Kidney (tissue), 14 donors: ENCODE results near the gene SESN3. TPM values are rescaled to one million over a fixed set of nuclear protein-coding genes. Genes with fewer than 3 reads are reported as not detected.

ENCODE experiments used
- DNase-seq, 5 donors: peaks; one replicate each; pipeline ENCODE4 v3.0.0-alpha.2; 2013 to 2020
- FAIRE-seq: peaks from 2 replicates; lab custom pipeline; 2012; peaks lifted over from hg19 to GRCh38; lab: Jason Lieb, UNC
- H3K27ac ChIP-seq, 2 donors: one replicate each; pipeline ENCODE4 v1.7.0; 2013; ENCODE audit warnings: low read depth in 2 of 2, low read length in 2 of 2, inconsistent platforms in 1 of 2
- H3K27me3 ChIP-seq: one replicate; pipeline ENCODE4 v1.7.1; 2013; ENCODE audit warnings: low read length, inconsistent platforms; ENCODE audit not compliant: control insufficient read depth, insufficient read depth
- H3K36me3 ChIP-seq, 3 donors: one replicate each; pipeline versions ENCODE4 v1.7.0 to v1.7.1; 2013; ENCODE audit warnings: low read length in 3 of 3, control low read depth in 1 of 3, inconsistent platforms in 1 of 3; ENCODE audit not compliant: insufficient read depth in 3 of 3, control insufficient read depth in 2 of 3
- H3K4me1 ChIP-seq, 3 donors: one replicate each; pipeline versions ENCODE4 v1.7.0 to v1.7.1; 2013; ENCODE audit warnings: low read length in 3 of 3, inconsistent platforms in 1 of 3, low read depth in 1 of 3; ENCODE audit not compliant: control insufficient read depth in 2 of 3, insufficient read depth in 2 of 3
- H3K4me3 ChIP-seq, 3 donors: one replicate each; pipeline versions ENCODE4 v1.7.0 to v1.8.1; 2013; ENCODE audit warnings: low read length in 3 of 3, control low read depth in 1 of 3, inconsistent platforms in 1 of 3
- H3K9ac ChIP-seq, 3 donors: one replicate each; pipeline versions ENCODE4 v1.7.0 to v1.7.1; 2013; ENCODE audit warnings: low read length in 3 of 3, control low read depth in 1 of 3, inconsistent platforms in 1 of 3
- H3K9me3 ChIP-seq, 3 donors: one replicate each; pipeline versions ENCODE4 v1.7.0 to v1.7.1; 2013; ENCODE audit warnings: low read length in 3 of 3, control low read depth in 1 of 3, inconsistent platforms in 1 of 3; ENCODE audit not compliant: control insufficient read depth in 2 of 3, insufficient read depth in 1 of 3
- CTCF ChIP-seq: IDR thresholded peaks from 3 replicates; pipeline ENCODE4 v1.5.1; 2012; ENCODE audit warnings: mild to moderate bottlenecking, moderate library complexity, borderline replicate concordance; ENCODE audit not compliant: insufficient read depth; ENCODE audit errors: extremely low read depth
- intact Hi-C: fragments of 100-400 bp; cut with DNase I; formaldehyde crosslinking; loops from one replicate; pipeline ENCODE4 v1.11.1; 2022
- polyA plus RNA-seq: library from polyadenylated mRNA; stranded (reverse); fragments of 350-450 nt; fragmentation: Illumina TruSeq; extraction: RNeasy Lipid Tissue Mini Kit (QIAGEN cat#74804); gene quantifications from one replicate; pipeline ENCODE4 v1.2.3, GENCODE V29; 2014; ENCODE audit warnings: low read depth, low replicate concordance; ENCODE audit not compliant: insufficient read depth
- total RNA-seq: library from RNA; stranded (reverse); fragmentation: NEBNext Ultra II Directional; extraction: Animal tissue kit (Norgen Biotek cat#: 25700); gene quantifications from one replicate; pipeline ENCODE4 v1.2.1, GENCODE V29; 2021
- donor health status: control.
- donor health status: control.
- donor health status: control.
- donor health status: control.
- donor health status: control.
- donor health status: DM: yes; HTN: yes; CAD: no.
- donor health status: Normal renal cell carcinoma (clear cell type).

SESN3 gene
- total and polyA plus RNA-seq, 2 donors from 2014 or later, result 5.1 to 50.1 TPM

GRCh38 chr11:95135880-95136279, 95.1 kb downstream of the SESN3 start:
- Histone ChIP-seq H3K4me1 (peaks cover 0 to 5% (median 0%) of the 10 kb centered on the region in 3 donors), H3K9ac (no peak overlapping the region), H3K9me3 (no peaks in the 10 kb centered on the region), H3K27ac (no peak overlapping the region), H3K4me3 (no peak overlapping the region), H3K36me3 (no peaks in the 10 kb centered on the region), H3K27me3 (no peaks in the 10 kb centered on the region)
- no peak for TF ChIP-seq CTCF
- DNase-seq (no peak), FAIRE-seq (no peak)
- intact Hi-C loops, result loop anchor here (10.0 kb wide), 1 partner anchor 61 kb away; no protein-coding TSS in a partner anchor

GRCh38 chr11:95135155-95135554, 95.8 kb downstream of the SESN3 start:
- Histone ChIP-seq H3K9ac (no peak overlapping the region), H3K27me3 (no peaks in the 10 kb centered on the region), H3K9me3 (no peaks in the 10 kb centered on the region), H3K4me1 (peaks cover 0 to 5% (median 0%) of the 10 kb centered on the region in 3 donors), H3K4me3 (no peak overlapping the region), H3K36me3 (no peaks in the 10 kb centered on the region), H3K27ac (no peak overlapping the region)
- TF ChIP-seq CTCF, result no peak
- intact Hi-C loops, result loop anchor here (10.0 kb wide), 1 partner anchor 60 kb away; no protein-coding TSS in a partner anchor
- no peak for FAIRE-seq
- no peak for DNase-seq

- DNase-seq (no peak), FAIRE-seq (no peak)
- no peak overlapping the region for H3K4me3 ChIP-seq
- no peaks in the 10 kb centered on the region for H3K9me3 ChIP-seq
- intact Hi-C loops, result loop anchor here (10.0 kb wide), 1 partner anchor 60 kb away; no protein-coding TSS in a partner anchor
- no peak for TF ChIP-seq CTCF
- no peaks in the 10 kb centered on the region for H3K36me3 ChIP-seq
- no peak overlapping the region for H3K9ac ChIP-seq
- H3K27ac ChIP-seq, result no peak overlapping the region
- peaks cover 0 to 5% (median 0%) of the 10 kb centered on the region in 3 donors for H3K4me1 ChIP-seq
- no peaks in the 10 kb centered on the region for H3K27me3 ChIP-seq
Observed at GRCh38 chr11:95134491-95134890, 96.5 kb downstream of the SESN3 start.

- TF ChIP-seq CTCF, result no peak
- intact Hi-C loops, result loop anchor here (10.0 kb wide), 1 partner anchor 58 kb away; no protein-coding TSS in a partner anchor
- Histone ChIP-seq H3K9me3 (no peaks in the 10 kb centered on the region), H3K4me1 (peaks cover 0 to 5% (median 0%) of the 10 kb centered on the region in 3 donors), H3K27ac (no peak overlapping the region), H3K9ac (no peak overlapping the region), H3K27me3 (no peaks in the 10 kb centered on the region), H3K4me3 (no peak overlapping the region), H3K36me3 (peaks cover 0 to 8% (median 0%) of the 10 kb centered on the region in 3 donors)
- FAIRE-seq, result no peak
- DNase-seq, result no peak
Observed at GRCh38 chr11:95132956-95133355, 98.0 kb downstream of the SESN3 start.
